ENCODE measurements around the gene C20orf202.
A peak's percentile ranks its signal among the peaks of the same experiment; 100 is the strongest.

The C20orf202 gene

GRCh38 chr20:1224205-1224890, 21.1 kb downstream of the C20orf202 start:
- no peak for DNase-seq (ENCODE audit: low spot score)
- no peak overlapping the region for H3K23ac ChIP-seq (ENCODE audit: low read depth, low read length, poor library complexity)
- H3K27me3 ChIP-seq (ENCODE audit: control insufficient read depth in 3 of 3, insufficient read depth in 3 of 3, low read depth in 1 of 3, low read length in 3 of 3), result peaks cover 0 to 39% (median 8%) of the 10 kb centered on the region in 3 experiments
- no peak overlapping the region for H3K14ac ChIP-seq (ENCODE audit: low read length)
- no peak overlapping the region for H3K4me2 ChIP-seq (ENCODE audit: insufficient read depth, low read length, poor library complexity, severe bottlenecking)
- no CpG with 5 or more reads among the region's 20 CpGs for WGBS, 2 donors (ENCODE audit: extremely low coverage in 2 of 2, insufficient read length in 2 of 2, insufficient replicate concordance in 1 of 2)
- no peak overlapping the region for H2AK5ac ChIP-seq (ENCODE audit: low read depth, low read length)
- no peak overlapping the region for H3K4ac ChIP-seq (ENCODE audit: low read length)
- H3K4me3 ChIP-seq (ENCODE audit: low read length in 2 of 2), result no peak overlapping the region
- H3K9me3 ChIP-seq (replicated peaks in 1 of 2; ENCODE audit: control insufficient read depth in 2 of 2, insufficient read depth in 1 of 2, low read depth in 1 of 2, low read length in 2 of 2), result no peaks in the 10 kb centered on the region
- H3K36me3 ChIP-seq (replicated peaks in 1 of 2; ENCODE audit: control insufficient read depth in 2 of 2, insufficient read depth in 2 of 2, low read length in 2 of 2), result no peaks in the 10 kb centered on the region
- no peak overlapping the region for H4K8ac ChIP-seq (ENCODE audit: low read depth, low read length)
- peak overlapping the region; percentile 73 for H2BK12ac ChIP-seq (ENCODE audit: low read length)
- H3K4me1 ChIP-seq (ENCODE audit: control insufficient read depth in 2 of 2, insufficient read depth in 1 of 2, low read depth in 1 of 2, low read length in 2 of 2), result peaks cover 0 to 4% of the 10 kb centered on the region in 2 donors
- H2BK120ac ChIP-seq (ENCODE audit: low read depth, low read length), result no peak overlapping the region
- no peak overlapping the region for H2BK5ac ChIP-seq (ENCODE audit: low read length)
- no peak overlapping the region for H3K18ac ChIP-seq (ENCODE audit: low read length)
- H3K27ac ChIP-seq (replicated peaks; ENCODE audit: low read length), result no peak overlapping the region
- H2BK15ac ChIP-seq (ENCODE audit: low read length), result no peak overlapping the region
- no peak overlapping the region for H2AFZ ChIP-seq (ENCODE audit: low read length)
- no peak overlapping the region for H3K9ac ChIP-seq (ENCODE audit: low read depth, low read length, poor library complexity)
- no peak overlapping the region for H4K91ac ChIP-seq (ENCODE audit: low read depth, low read length, poor library complexity)
- no peaks in the 10 kb centered on the region for H3K79me1 ChIP-seq (ENCODE audit: low read depth, low read length)

- H3K79me1 ChIP-seq (ENCODE audit: low read depth, low read length), result no peaks in the 10 kb centered on the region
- H3K9ac ChIP-seq (ENCODE audit: low read depth, low read length, poor library complexity), result peak overlapping the region; percentile 5
- H2AK5ac ChIP-seq (ENCODE audit: low read depth, low read length), result no peak overlapping the region
- H3K27ac ChIP-seq (replicated peaks; ENCODE audit: low read length), result no peak overlapping the region
- H3K4me2 ChIP-seq (ENCODE audit: insufficient read depth, low read length, poor library complexity, severe bottlenecking), result peak overlapping the region; percentile 45
- no peak overlapping the region for H2BK5ac ChIP-seq (ENCODE audit: low read length)
- no peak overlapping the region for H3K23ac ChIP-seq (ENCODE audit: low read depth, low read length, poor library complexity)
- H2BK15ac ChIP-seq (ENCODE audit: low read length), result no peak overlapping the region
- no CpG with 5 or more reads among the region's 30 CpGs for WGBS, 2 donors (ENCODE audit: extremely low coverage in 2 of 2, insufficient read length in 2 of 2, insufficient replicate concordance in 1 of 2)
- H4K91ac ChIP-seq (ENCODE audit: low read depth, low read length, poor library complexity), result no peak overlapping the region
- H2AFZ ChIP-seq (ENCODE audit: low read length), result peak overlapping the region; percentile 89
- H3K14ac ChIP-seq (ENCODE audit: low read length), result no peak overlapping the region
- peak overlapping the region; percentile 8 for H3K18ac ChIP-seq (ENCODE audit: low read length)
- peaks cover 0 to 4% of the 10 kb centered on the region in 2 donors for H3K4me1 ChIP-seq (ENCODE audit: control insufficient read depth in 2 of 2, insufficient read depth in 1 of 2, low read depth in 1 of 2, low read length in 2 of 2)
- DNase-seq (ENCODE audit: low spot score), result peak; percentile 81
- H3K36me3 ChIP-seq (replicated peaks in 1 of 2; ENCODE audit: control insufficient read depth in 2 of 2, insufficient read depth in 2 of 2, low read length in 2 of 2), result no peaks in the 10 kb centered on the region
- H3K4me3 ChIP-seq (ENCODE audit: low read length in 2 of 2), result peak overlapping the region; percentile 44 to 87
- peaks cover 0 to 48% (median 8%) of the 10 kb centered on the region in 3 experiments for H3K27me3 ChIP-seq (ENCODE audit: control insufficient read depth in 3 of 3, insufficient read depth in 3 of 3, low read depth in 1 of 3, low read length in 3 of 3)
- H3K9me3 ChIP-seq (replicated peaks in 1 of 2; ENCODE audit: control insufficient read depth in 2 of 2, insufficient read depth in 1 of 2, low read depth in 1 of 2, low read length in 2 of 2), result no peaks in the 10 kb centered on the region
- H2BK120ac ChIP-seq (ENCODE audit: low read depth, low read length), result no peak overlapping the region
- H4K8ac ChIP-seq (ENCODE audit: low read depth, low read length), result no peak overlapping the region
- no peak overlapping the region for H3K4ac ChIP-seq (ENCODE audit: low read length)
- H2BK12ac ChIP-seq (ENCODE audit: low read length), result no peak overlapping the region
Observed at GRCh38 chr20:1225263-1225782, 22.1 kb downstream of the C20orf202 start.

GRCh38 chr20:1225783-1226654, 22.8 kb downstream of the C20orf202 start, which contains the start of gene RAD21L1:
RAD21L1 (plus strand) TSS chr20:1226044; CDS start chr20:1228454, 2,410 bp downstream.
- no CpG with 5 or more reads among the region's 88 CpGs for WGBS, 2 donors (ENCODE audit: extremely low coverage in 2 of 2, insufficient read length in 2 of 2, insufficient replicate concordance in 1 of 2)
- Histone ChIP-seq H2BK15ac (ENCODE audit: low read length) (peak within 1 kb of the TSS; percentile 98), H3K79me1 (ENCODE audit: low read depth, low read length) (no peaks in the 10 kb centered on the region), H3K18ac (ENCODE audit: low read length) (peak within 1 kb of the TSS; percentile 93), H3K4me1 (ENCODE audit: control insufficient read depth in 2 of 2, insufficient read depth in 1 of 2, low read depth in 1 of 2, low read length in 2 of 2) (peaks cover 0 to 4% of the 10 kb centered on the region in 2 donors), H3K4ac (ENCODE audit: low read length) (no peak within 1 kb of the TSS), H4K8ac (ENCODE audit: low read depth, low read length) (no peak within 1 kb of the TSS), H3K27me3 (ENCODE audit: control insufficient read depth in 3 of 3, insufficient read depth in 3 of 3, low read depth in 1 of 3, low read length in 3 of 3) (peaks cover 0 to 54% (median 8%) of the 10 kb centered on the region in 3 experiments), H2BK120ac (ENCODE audit: low read depth, low read length) (peak within 1 kb of the TSS; percentile 81), H2AK5ac (ENCODE audit: low read depth, low read length) (no peak within 1 kb of the TSS), H3K36me3 (replicated peaks in 1 of 2; ENCODE audit: control insufficient read depth in 2 of 2, insufficient read depth in 2 of 2, low read length in 2 of 2) (no peaks in the 10 kb centered on the region), H2BK5ac (ENCODE audit: low read length) (peak within 1 kb of the TSS; percentile 53), H3K9me3 (replicated peaks in 1 of 2; ENCODE audit: control insufficient read depth in 2 of 2, insufficient read depth in 1 of 2, low read depth in 1 of 2, low read length in 2 of 2) (no peaks in the 10 kb centered on the region), H2BK12ac (ENCODE audit: low read length) (peak within 1 kb of the TSS; percentile 73), H3K14ac (ENCODE audit: low read length) (peak within 1 kb of the TSS; percentile 31), H3K4me2 (ENCODE audit: insufficient read depth, low read length, poor library complexity, severe bottlenecking) (peak within 1 kb of the TSS; percentile 94), H4K91ac (ENCODE audit: low read depth, low read length, poor library complexity) (no peak within 1 kb of the TSS), H2AFZ (ENCODE audit: low read length) (peak within 1 kb of the TSS; percentile 100), H3K27ac (replicated peaks; ENCODE audit: low read length) (no peak within 1 kb of the TSS), H3K4me3 (ENCODE audit: low read length in 2 of 2) (peak within 1 kb of the TSS; percentile 47 to 89), H3K9ac (ENCODE audit: low read depth, low read length, poor library complexity) (peak within 1 kb of the TSS; percentile 84), H3K23ac (ENCODE audit: low read depth, low read length, poor library complexity) (peak within 1 kb of the TSS; percentile 20)
- peak; percentile 77 for DNase-seq (ENCODE audit: low spot score)

Data from neuronal stem cell (in vitro differentiated cells).